Stomach (tissue), 9 donors: ENCODE measurements around the gene GLUL. TPM values are rescaled to one million over a fixed set of nuclear protein-coding genes. Genes with fewer than 3 reads are reported as not detected.

Source experiments
- DNase-seq, 2 donors: peaks; one replicate each; pipeline versions ENCODE4 v3.0.0 to v3.0.0-alpha.2; 2013 to 2019
- H3K27ac ChIP-seq, 5 donors: fragments of 200-600 bp in 4 of 5; sonication (generic) in 4 of 5; one replicate each; pipeline ENCODE4 v1.5.1; 2013 to 2019; ENCODE audit warnings: mild to moderate bottlenecking in 1 of 5, moderate library complexity in 1 of 5
- H3K27me3 ChIP-seq, 3 donors: fragments of 200-600 bp; sonication (generic); one replicate each; pipeline ENCODE4 v1.5.1; 2017 to 2019; ENCODE audit warnings: mixed run types in 1 of 3
- H3K36me3 ChIP-seq, 4 donors: fragments of 200-600 bp; sonication (generic); 1 replicate in 3 of 4; 2 replicates in 1 of 4; pipeline ENCODE4 v1.5.1; 2016 to 2019
- H3K4me1 ChIP-seq, 4 donors: fragments of 200-600 bp; sonication (generic); one replicate each; pipeline ENCODE4 v1.5.1; 2016 to 2019
- H3K4me3 ChIP-seq, 4 donors: fragments of 200-600 bp; sonication (generic) in 3 of 4; one replicate each; pipeline ENCODE4 v1.5.1; 2016 to 2019; ENCODE audit warnings: mild to moderate bottlenecking in 1 of 4
- H3K9me3 ChIP-seq, 4 donors: fragments of 200-600 bp; sonication (generic); one replicate each; pipeline ENCODE4 v1.5.1; 2016 to 2019
- EP300 ChIP-seq: sonication (generic); formaldehyde crosslinking; IDR thresholded peaks from one replicate; pipeline ENCODE4 v1.6.1; 2017; ENCODE audit warnings: antibody characterized with exemption
- POLR2A ChIP-seq, 4 donors: fragments of 450-650 bp; IDR thresholded peaks; one replicate each; pipeline ENCODE4 v1.6.1; 2016; ENCODE audit warnings: antibody characterized with exemption in 4 of 4, control low read depth in 2 of 4, mild to moderate bottlenecking in 1 of 4, moderate library complexity in 1 of 4
- POLR2AphosphoS5 ChIP-seq, 3 donors: sonication (generic); formaldehyde crosslinking; IDR thresholded peaks; one replicate each; pipeline ENCODE4 v1.6.1; 2016; ENCODE audit warnings: antibody characterized with exemption in 3 of 3
- WGBS, 5 donors: extraction: QIAGEN DNeasy Blood & Tissue Kit in 3 of 5; methylation state at CpG; one replicate each; pipeline versions ENCODE4 v1.1.5 to v1.1.7; 2013 to 2018; 5-methylcytosine and 5-hydroxymethylcytosine counted together
- intact Hi-C: fragments of 100-400 bp; cut with DNase I; formaldehyde crosslinking; loops from one replicate; pipeline ENCODE4 v1.15.1; 2023; ENCODE audit warnings: low total_unique reads
- polyA plus RNA-seq, 3 donors: library from polyadenylated mRNA; stranded (reverse); fragments of 200-250 nt; gene quantifications; one replicate each; pipeline ENCODE4 v1.2.3, GENCODE V29; 2013
- total RNA-seq, 5 donors: library from RNA; depleted of rRNA; stranded (reverse); fragments of >200 nt; gene quantifications; one replicate each; pipeline versions ENCODE4 v1.1.0 to v1.2.3, GENCODE V29; 2014 to 2016
- TF ChIP-seq, protein P1 (sequence below), 7 experiments: fragments of 450-650 bp in 4 of 7; fragments of 200-600 bp in 3 of 7; sonication (generic) in 3 of 7; IDR thresholded peaks; one replicate each; pipeline ENCODE4 v1.5.1; 2016 to 2019; ENCODE audit warnings: antibody characterized with exemption in 7 of 7, control low read depth in 2 of 7, mild to moderate bottlenecking in 1 of 7
- donor health status: healthy with polysubstance abuse.
- donor health status: Bipolar disorder and iron deficiency.
- donor health status: healthy.

The GLUL gene
- total and polyA plus RNA-seq, 8 donors = 102 to 1,958 (median 1,530) TPM

DNA sequence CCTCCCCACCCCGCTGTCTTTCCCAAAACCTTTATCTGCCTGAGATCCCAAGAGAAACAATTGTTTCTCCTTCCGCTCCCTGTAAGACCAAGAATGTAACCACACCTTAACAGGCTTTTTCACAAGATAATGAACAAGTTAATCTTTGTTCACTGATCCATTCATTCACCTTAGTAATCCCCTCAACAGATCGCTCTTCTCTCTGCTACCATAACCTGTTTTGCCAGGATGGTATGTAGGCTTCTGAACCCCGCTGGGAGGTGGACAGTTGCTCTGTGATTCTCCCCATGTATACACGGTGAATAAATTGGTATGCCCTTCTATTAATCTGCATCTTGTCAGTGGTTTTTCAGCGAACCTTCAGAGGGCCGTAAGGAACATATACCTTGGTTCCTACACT, 39.7 kb upstream of the GLUL start:
- TF ChIP-seq, protein P1, sequence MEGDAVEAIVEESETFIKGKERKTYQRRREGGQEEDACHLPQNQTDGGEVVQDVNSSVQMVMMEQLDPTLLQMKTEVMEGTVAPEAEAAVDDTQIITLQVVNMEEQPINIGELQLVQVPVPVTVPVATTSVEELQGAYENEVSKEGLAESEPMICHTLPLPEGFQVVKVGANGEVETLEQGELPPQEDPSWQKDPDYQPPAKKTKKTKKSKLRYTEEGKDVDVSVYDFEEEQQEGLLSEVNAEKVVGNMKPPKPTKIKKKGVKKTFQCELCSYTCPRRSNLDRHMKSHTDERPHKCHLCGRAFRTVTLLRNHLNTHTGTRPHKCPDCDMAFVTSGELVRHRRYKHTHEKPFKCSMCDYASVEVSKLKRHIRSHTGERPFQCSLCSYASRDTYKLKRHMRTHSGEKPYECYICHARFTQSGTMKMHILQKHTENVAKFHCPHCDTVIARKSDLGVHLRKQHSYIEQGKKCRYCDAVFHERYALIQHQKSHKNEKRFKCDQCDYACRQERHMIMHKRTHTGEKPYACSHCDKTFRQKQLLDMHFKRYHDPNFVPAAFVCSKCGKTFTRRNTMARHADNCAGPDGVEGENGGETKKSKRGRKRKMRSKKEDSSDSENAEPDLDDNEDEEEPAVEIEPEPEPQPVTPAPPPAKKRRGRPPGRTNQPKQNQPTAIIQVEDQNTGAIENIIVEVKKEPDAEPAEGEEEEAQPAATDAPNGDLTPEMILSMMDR (IDR thresholded peaks at IDR 0.05) = no peak
- TF ChIP-seq EP300 = no peak
- TF ChIP-seq POLR2AphosphoS5 (IDR thresholded peaks at IDR 0.05) = no peak
- no peak for TF ChIP-seq POLR2A (IDR thresholded peaks at IDR 0.05)
- Histone ChIP-seq H3K4me3 (no peak overlapping the region), H3K36me3 (no peaks in the 10 kb centered on the region), H3K27ac (no peak overlapping the region), H3K27me3 (no peaks in the 10 kb centered on the region), H3K4me1 (no peaks in the 10 kb centered on the region), H3K9me3 (no peaks in the 10 kb centered on the region)
- 64 to 83% (median 68%) methylated on average over 7 of the region's 7 CpGs for WGBS, 5 donors
- no peak for DNase-seq
- intact Hi-C loops = no loop called here

DNA sequence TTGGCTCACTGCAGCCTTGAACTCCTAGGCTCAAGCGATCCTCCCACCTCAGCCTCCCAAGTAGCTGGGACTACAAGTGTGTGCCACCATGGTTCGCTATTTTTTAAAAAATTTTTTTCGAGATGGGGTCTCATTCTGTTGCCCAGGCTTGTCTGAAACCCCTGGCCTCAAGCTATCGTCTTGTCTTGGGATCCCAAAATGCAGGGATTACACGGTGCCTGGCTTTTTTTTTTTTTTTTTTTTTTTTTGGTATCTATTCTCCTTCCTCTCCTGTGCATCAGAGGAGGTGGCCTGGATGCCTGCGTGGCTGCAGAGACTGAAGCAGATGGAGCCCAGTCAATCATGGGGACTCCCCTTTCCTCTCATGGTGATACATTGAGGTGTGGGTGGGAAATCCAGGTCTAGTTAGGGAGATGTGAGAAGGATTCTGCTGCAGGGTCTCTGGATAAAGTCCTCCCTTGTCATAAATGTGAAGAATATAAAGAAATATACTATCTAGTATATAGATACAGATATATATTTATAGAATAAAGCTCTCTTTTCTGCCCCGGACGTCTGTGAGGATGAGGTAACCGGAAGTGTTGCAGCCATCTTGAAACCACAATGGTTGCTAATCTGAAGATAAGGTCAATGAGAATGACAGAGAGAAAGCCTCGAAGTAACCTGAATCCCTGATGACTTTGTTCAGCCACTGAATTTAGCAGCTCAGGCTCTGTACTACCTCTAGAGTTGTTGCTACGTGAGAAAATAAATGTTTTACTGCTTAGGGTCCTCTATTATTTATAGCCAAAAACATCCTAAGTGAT, 38.9 kb upstream of the GLUL start:
- H3K27me3 ChIP-seq = no peaks in the 10 kb centered on the region
- DNase-seq = no peak
- H3K4me3 ChIP-seq = no peak overlapping the region
- 69 to 77% (median 72%) methylated on average over 11 of the region's 11 CpGs for WGBS, 5 donors
- H3K36me3 ChIP-seq = no peaks in the 10 kb centered on the region
- intact Hi-C loops = no loop called here
- no peaks in the 10 kb centered on the region for H3K9me3 ChIP-seq
- no peak overlapping the region for H3K27ac ChIP-seq
- no peaks in the 10 kb centered on the region for H3K4me1 ChIP-seq
- no peak for TF ChIP-seq EP300
- TF ChIP-seq POLR2AphosphoS5 (IDR thresholded peaks at IDR 0.05) = no peak
- no peak for TF ChIP-seq POLR2A (IDR thresholded peaks at IDR 0.05)
- TF ChIP-seq, protein P1 (IDR thresholded peaks at IDR 0.05) = no peak

DNA sequence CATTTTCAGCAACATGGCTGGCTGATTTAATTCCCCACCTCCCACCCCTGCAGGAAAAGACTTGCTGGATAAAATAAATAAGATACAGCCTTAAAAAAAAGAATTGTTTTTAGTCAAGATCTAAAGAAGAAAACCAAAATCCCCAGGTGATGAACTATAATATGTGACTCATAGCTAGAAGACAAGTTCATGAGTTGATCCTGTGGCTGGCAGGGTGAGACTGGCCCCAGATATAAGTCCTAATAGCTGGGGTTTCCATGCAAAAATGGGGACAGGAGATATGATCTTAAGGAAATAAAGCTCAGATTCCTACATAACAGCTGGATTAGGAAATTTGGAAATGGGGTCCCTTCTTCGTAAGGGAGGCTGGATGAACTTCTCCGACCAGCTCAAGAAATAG, 36.5 kb upstream of the GLUL start:
- no peak overlapping the region for H3K27ac ChIP-seq
- H3K9me3 ChIP-seq = no peaks in the 10 kb centered on the region
- H3K4me3 ChIP-seq = no peak overlapping the region
- H3K36me3 ChIP-seq = no peaks in the 10 kb centered on the region
- 84 to 95% (median 92%) methylated on average over 2 of the region's 2 CpGs for WGBS, 5 donors
- no peak for TF ChIP-seq POLR2A (IDR thresholded peaks at IDR 0.05)
- no peak for TF ChIP-seq EP300
- TF ChIP-seq POLR2AphosphoS5 (IDR thresholded peaks at IDR 0.05) = no peak
- TF ChIP-seq, protein P1 (IDR thresholded peaks at IDR 0.05) = no peak
- H3K27me3 ChIP-seq = no peaks in the 10 kb centered on the region
- no peaks in the 10 kb centered on the region for H3K4me1 ChIP-seq
- no peak for DNase-seq
- intact Hi-C loops = no loop called here

DNA sequence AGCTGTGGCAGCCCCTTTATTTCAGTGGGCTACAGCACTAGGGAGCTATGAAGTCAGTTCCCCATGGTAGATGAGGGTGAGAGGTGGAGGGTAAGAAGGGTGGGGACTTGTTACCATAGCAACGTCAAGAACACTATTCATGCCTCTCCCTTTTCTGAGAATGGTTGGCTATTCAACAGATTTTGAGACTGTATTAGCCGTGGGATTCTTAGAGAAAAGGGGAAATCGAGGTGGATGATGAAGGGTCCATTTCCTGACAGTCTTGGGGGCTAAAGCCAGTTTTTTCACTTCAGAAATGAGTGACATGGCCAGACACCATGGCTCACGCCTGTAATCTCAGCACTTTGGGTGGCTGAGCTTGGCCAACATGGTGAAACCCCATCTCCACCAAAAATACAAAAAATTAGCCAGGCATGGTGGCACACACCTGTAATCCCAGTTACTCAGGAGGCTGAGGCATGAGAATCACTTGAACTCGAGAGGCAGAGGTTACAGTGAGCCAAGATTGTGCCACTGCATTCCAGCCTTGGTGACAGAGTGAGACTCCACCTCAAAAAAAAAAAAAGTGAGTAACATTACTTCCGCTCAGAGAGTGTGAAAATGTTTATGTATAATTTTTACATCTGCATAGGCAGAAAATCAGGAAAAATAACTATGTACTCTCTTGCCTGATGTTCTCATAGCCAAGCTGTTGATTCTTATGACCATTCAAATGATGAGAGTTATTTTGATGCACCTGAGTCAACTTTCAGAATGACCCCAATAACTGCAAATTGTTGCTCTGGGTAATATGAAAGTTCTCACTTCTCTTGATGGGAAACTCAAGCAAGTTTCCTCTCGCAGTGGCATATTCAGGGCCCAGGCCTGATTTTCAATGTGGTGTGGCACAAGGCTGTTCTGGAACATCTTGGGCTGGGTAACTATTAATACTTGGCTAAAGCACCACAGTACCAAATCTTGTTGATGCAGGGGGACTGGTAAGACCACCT, 35.1 kb upstream of the GLUL start:
- Histone ChIP-seq H3K4me3 (no peak overlapping the region), H3K4me1 (no peaks in the 10 kb centered on the region), H3K9me3 (no peaks in the 10 kb centered on the region), H3K27ac (no peak overlapping the region), H3K27me3 (no peaks in the 10 kb centered on the region), H3K36me3 (no peaks in the 10 kb centered on the region)
- TF ChIP-seq, protein P1 (IDR thresholded peaks at IDR 0.05) = no peak
- TF ChIP-seq EP300 (no peak), POLR2A (IDR thresholded peaks at IDR 0.05) (no peak), POLR2AphosphoS5 (IDR thresholded peaks at IDR 0.05) (no peak)
- 75 to 82% (median 79%) methylated on average over 7 of the region's 7 CpGs for WGBS, 5 donors
- intact Hi-C loops = no loop called here
- no peak for DNase-seq
